ENCODE results near the gene LDLRAD4.

- TF ChIP-seq FOXM1 (IDR thresholded peaks at IDR 0.05; ENCODE audit: low read depth) (no peak), EP300 (IDR thresholded peaks at IDR 0.05; ENCODE audit: borderline replicate concordance in 1 of 2, low read depth in 1 of 2, low read length in 1 of 2) (no peak), CTCF (IDR thresholded peaks at IDR 0.05) (no peak), YY1 (IDR thresholded peaks at IDR 0.05; ENCODE audit: low read depth) (no peak), TAF1 (IDR thresholded peaks at IDR 0.05; ENCODE audit: borderline replicate concordance, low read depth, low read length) (no peak), FOSL2 (IDR thresholded peaks at IDR 0.05; ENCODE audit: borderline replicate concordance, low read depth) (no peak)
These were observed 228.3 kb downstream of the LDLRAD4 start for GRCh38 chr18:13446610-13447461.

All from SK-N-SH (cell line).